Measurements from ENCODE around the gene NDUFS1. TPM values are rescaled to one million over a fixed set of nuclear protein-coding genes. Genes with fewer than 3 reads are reported as not detected.
"Not testable (repeated sequence)": the region's sequence is repeated elsewhere in the genome, so short reads cannot be mapped to it uniquely, and the experiment has no call there.

NDUFS1 gene
- total RNA-seq, 4 donors from 2014 or later = 74.6 to 96.2 (median 86.0) TPM

GRCh38 chr2:206198677-206199076, 39.4 kb upstream of the NDUFS1 start:
- DNase-seq (ENCODE audit: low spot score) (no peak), ATAC-seq (ENCODE audit: low FRiP score) (no peak)
- TF ChIP-seq CTCF (IDR thresholded peaks at IDR 0.05) = no peak

- no peak for TF ChIP-seq CTCF (IDR thresholded peaks at IDR 0.05)
- ATAC-seq (ENCODE audit: low FRiP score) = no peak
- no peak for DNase-seq (ENCODE audit: low spot score)
Measured at GRCh38 chr2:206193671-206194357, 34.6 kb upstream of the NDUFS1 start.

- ATAC-seq (ENCODE audit: low FRiP score) (no peak), DNase-seq (ENCODE audit: low spot score) (no peak)
- TF ChIP-seq CTCF (IDR thresholded peaks at IDR 0.05) = no peak
Measured at GRCh38 chr2:206192157-206192556, 32.9 kb upstream of the NDUFS1 start.

- ATAC-seq (ENCODE audit: low FRiP score) = no peak
- TF ChIP-seq CTCF (IDR thresholded peaks at IDR 0.05) = no peak
Measured at GRCh38 chr2:206190689-206191088, 31.4 kb upstream of the NDUFS1 start.

GRCh38 chr2:206190111-206190510, 30.9 kb upstream of the NDUFS1 start:
- no peak for ATAC-seq (ENCODE audit: low FRiP score)
- DNase-seq (ENCODE audit: low spot score) = no peak
- TF ChIP-seq CTCF (IDR thresholded peaks at IDR 0.05) = no peak

More at GRCh38 chr2:206190689-206191088, 31.4 kb upstream of the NDUFS1 start:
- no peak for DNase-seq (ENCODE audit: low spot score)

- TF ChIP-seq CTCF (IDR thresholded peaks at IDR 0.05) = no peak
- no peak for ATAC-seq (ENCODE audit: low FRiP score)
- DNase-seq (ENCODE audit: low spot score) = no peak
Measured at GRCh38 chr2:206189691-206190090, 30.4 kb upstream of the NDUFS1 start.

GRCh38 chr2:206181526-206181925, 22.3 kb upstream of the NDUFS1 start:
- DNase-seq (ENCODE audit: low spot score); ATAC-seq (ENCODE audit: low FRiP score): not testable (repeated sequence)

All from omental fat pad (tissue), 4 donors.